Measurements from ENCODE around the gene HDAC8. TPM values are rescaled to one million over a fixed set of nuclear protein-coding genes. Genes with fewer than 3 reads are reported as not detected.

The HDAC8 gene
- total RNA-seq, 2 donors from 2014 or later: 32.5 to 63.8 TPM

DNA sequence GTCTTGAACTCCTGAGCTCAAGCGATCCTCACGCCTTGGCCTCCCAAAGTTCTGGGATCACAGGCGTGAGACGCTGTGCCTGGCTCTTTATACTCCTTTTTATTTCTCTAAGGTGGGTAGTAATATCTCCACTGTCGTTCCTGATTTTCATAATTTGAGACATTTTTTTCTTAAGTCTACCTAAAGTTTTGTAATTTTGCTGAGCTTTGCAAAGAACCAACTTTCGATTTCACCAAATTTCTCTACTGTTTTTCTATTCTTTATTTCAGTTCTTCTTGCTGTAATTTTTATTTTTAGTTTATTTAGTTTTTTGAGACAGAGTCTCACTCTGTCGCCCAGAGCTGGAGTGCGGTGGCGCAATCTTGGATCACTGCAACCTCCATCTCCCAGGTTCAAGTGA, 196.5 kb downstream of the HDAC8 start:
- Histone ChIP-seq H3K4me3 (no peak overlapping the region), H3K36me3 (no peaks in the 10 kb centered on the region), H3K4me1 (ENCODE audit: control insufficient read depth in 1 of 2, low read depth in 2 of 2) (peaks cover 1 to 3% of the 10 kb centered on the region in 2 donors), H3K9me3 (no peaks in the 10 kb centered on the region), H3K27ac (no peak overlapping the region), H3K27me3 (replicated peaks; ENCODE audit: insufficient read depth) (no peaks in the 10 kb centered on the region)
- TF ChIP-seq, protein P1, sequence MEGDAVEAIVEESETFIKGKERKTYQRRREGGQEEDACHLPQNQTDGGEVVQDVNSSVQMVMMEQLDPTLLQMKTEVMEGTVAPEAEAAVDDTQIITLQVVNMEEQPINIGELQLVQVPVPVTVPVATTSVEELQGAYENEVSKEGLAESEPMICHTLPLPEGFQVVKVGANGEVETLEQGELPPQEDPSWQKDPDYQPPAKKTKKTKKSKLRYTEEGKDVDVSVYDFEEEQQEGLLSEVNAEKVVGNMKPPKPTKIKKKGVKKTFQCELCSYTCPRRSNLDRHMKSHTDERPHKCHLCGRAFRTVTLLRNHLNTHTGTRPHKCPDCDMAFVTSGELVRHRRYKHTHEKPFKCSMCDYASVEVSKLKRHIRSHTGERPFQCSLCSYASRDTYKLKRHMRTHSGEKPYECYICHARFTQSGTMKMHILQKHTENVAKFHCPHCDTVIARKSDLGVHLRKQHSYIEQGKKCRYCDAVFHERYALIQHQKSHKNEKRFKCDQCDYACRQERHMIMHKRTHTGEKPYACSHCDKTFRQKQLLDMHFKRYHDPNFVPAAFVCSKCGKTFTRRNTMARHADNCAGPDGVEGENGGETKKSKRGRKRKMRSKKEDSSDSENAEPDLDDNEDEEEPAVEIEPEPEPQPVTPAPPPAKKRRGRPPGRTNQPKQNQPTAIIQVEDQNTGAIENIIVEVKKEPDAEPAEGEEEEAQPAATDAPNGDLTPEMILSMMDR (IDR thresholded peaks at IDR 0.05): no peak
- ATAC-seq (ENCODE audit: insufficient number of reproducible peaks, low FRiP score, low read depth): no peak
- DNase-seq (ENCODE audit: low spot score): no peak

DNA sequence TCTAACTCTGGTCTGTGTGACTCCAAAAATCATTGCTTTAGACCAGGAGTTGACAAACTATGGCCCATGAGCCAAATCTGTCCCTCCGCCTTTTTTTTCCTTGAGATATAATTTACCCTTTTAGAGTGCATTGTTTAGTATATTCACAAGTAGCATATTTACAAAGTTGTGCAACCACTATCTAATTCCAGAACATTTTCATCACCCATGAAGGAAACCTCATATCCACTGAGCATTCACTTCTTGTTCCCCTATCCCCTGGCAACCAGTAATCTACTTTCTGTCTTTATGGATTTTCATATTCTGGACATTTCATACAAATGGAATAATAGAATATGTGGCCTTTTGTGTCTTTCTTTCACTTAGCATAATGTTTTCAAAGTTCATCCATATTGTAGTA, 199.5 kb downstream of the HDAC8 start:
- H3K9me3 ChIP-seq: no peaks in the 10 kb centered on the region
- ATAC-seq (ENCODE audit: insufficient number of reproducible peaks, low FRiP score, low read depth) (no peak), DNase-seq (ENCODE audit: low spot score) (no peak)
- TF ChIP-seq, protein P1 (IDR thresholded peaks at IDR 0.05): no peak
- H3K4me1 ChIP-seq (ENCODE audit: control insufficient read depth in 1 of 2, low read depth in 2 of 2): no peaks in the 10 kb centered on the region
- no peak overlapping the region for H3K27ac ChIP-seq
- no peaks in the 10 kb centered on the region for H3K36me3 ChIP-seq
- H3K4me3 ChIP-seq: no peak overlapping the region
- H3K27me3 ChIP-seq (replicated peaks; ENCODE audit: insufficient read depth): no peaks in the 10 kb centered on the region

DNA sequence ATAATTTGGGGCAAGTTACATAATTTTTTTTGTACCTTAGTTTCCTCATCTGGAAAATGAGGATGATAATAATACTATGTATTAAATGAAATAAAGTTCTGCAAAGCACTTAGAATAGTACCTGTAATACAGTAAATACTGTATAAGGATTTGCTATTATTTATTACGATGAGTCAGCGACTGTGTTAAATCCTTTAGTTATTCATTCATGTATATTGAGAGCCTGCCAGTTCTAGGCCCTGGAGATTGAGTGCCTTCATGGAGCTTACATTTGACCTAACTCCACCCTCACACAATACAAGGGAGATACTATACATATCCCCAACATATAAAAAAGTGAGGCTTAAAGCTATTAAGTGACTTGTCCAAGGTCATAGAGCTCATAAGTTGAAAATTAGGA, 199.9 kb downstream of the HDAC8 start:
- DNase-seq (ENCODE audit: low spot score): no peak
- TF ChIP-seq, protein P1 (IDR thresholded peaks at IDR 0.05): no peak
- no peaks in the 10 kb centered on the region for H3K36me3 ChIP-seq
- H3K4me1 ChIP-seq (ENCODE audit: control insufficient read depth in 1 of 2, low read depth in 2 of 2): no peaks in the 10 kb centered on the region
- ATAC-seq (ENCODE audit: insufficient number of reproducible peaks, low FRiP score, low read depth): no peak
- H3K9me3 ChIP-seq: no peaks in the 10 kb centered on the region
- H3K27me3 ChIP-seq (replicated peaks; ENCODE audit: insufficient read depth): no peaks in the 10 kb centered on the region
- H3K4me3 ChIP-seq: no peak overlapping the region
- H3K27ac ChIP-seq: no peak overlapping the region

DNA sequence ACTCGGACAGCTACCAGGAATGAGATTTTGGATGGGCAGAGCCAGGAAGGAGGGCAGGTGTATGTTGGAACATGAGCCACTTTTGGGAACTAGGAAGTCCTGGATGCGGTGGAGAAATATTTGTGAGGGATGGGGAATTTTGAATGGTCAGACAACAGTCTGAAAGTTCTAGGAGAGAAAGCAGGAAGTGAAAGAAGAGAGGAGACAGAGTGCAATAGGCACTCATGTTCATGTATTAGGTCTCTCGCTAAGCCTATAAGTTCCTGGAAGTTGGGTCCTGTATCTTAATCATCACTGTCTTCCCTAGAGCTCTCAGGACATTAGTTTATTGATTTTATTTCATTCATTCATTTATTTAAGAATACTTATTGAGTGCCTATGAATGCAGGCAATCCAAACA, 201.2 kb downstream of the HDAC8 start:
- Histone ChIP-seq H3K9me3 (no peaks in the 10 kb centered on the region), H3K4me3 (no peak overlapping the region), H3K27ac (no peak overlapping the region), H3K36me3 (no peaks in the 10 kb centered on the region), H3K27me3 (replicated peaks; ENCODE audit: insufficient read depth) (no peaks in the 10 kb centered on the region), H3K4me1 (ENCODE audit: control insufficient read depth in 1 of 2, low read depth in 2 of 2) (no peaks in the 10 kb centered on the region)
- TF ChIP-seq, protein P1 (IDR thresholded peaks at IDR 0.05): no peak
- DNase-seq (ENCODE audit: low spot score) (no peak), ATAC-seq (ENCODE audit: insufficient number of reproducible peaks, low FRiP score, low read depth) (no peak)

DNA sequence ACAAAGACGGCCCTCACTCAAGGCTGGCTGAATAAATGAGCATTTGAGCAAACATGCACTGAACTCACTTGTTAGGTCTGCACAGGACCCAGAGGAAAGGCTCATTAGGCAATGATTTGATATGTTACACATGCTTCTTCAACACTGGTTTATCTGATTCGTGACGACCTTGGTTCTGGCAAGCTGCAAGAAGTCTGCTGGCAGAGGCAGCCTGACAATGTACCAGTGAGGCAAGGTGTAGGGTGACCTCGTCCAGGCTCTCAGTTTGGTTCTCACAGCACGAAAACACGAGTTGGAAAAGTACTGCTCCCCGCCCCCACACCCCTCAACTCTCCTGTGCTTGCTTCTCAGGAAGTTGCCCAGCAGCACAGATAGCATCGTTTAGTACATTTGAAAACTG, 203.8 kb downstream of the HDAC8 start:
- Histone ChIP-seq H3K4me1 (ENCODE audit: control insufficient read depth in 1 of 2, low read depth in 2 of 2) (no peaks in the 10 kb centered on the region), H3K9me3 (no peaks in the 10 kb centered on the region), H3K36me3 (no peaks in the 10 kb centered on the region), H3K4me3 (no peak overlapping the region), H3K27me3 (replicated peaks; ENCODE audit: insufficient read depth) (no peaks in the 10 kb centered on the region), H3K27ac (no peak overlapping the region)
- ATAC-seq (ENCODE audit: insufficient number of reproducible peaks, low FRiP score, low read depth): no peak
- no peak for DNase-seq (ENCODE audit: low spot score)
- TF ChIP-seq, protein P1 (IDR thresholded peaks at IDR 0.05): no peak

Measured in thoracic aorta (tissue), 2 donors.